Esophagus muscularis mucosa (tissue), 2 donors: Measurements from ENCODE around the gene ECD.

Experiments used
- POLR2A ChIP-seq: fragments of 450-650 bp; IDR thresholded peaks from one replicate; pipeline ENCODE4 v1.6.1; 2017; ENCODE audit warnings: antibody characterized with exemption, moderate library complexity, mild to moderate bottlenecking, low read depth
- POLR2AphosphoS5 ChIP-seq, 2 donors: sonication (generic); formaldehyde crosslinking; IDR thresholded peaks; one replicate each; pipeline ENCODE4 v1.6.1; 2017; ENCODE audit warnings: antibody characterized with exemption in 2 of 2

DNA sequence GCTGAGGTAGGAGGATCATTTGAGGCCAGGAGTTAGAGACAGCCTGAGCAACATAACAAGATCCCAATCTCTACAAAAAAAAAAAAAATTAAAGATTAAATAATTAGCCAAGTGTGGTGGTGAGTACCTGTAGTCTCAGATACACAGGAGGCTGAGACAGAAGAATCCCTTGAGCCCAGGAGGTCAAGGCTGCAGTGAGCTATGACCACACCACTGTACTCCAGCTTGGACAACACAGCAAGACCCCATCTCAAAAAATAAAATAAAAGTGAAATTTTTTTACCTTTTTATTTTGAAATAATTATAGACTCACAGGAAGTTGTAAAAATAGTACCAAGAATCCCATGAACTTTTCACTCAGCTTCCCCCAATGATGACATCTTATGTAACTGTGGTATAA is 5.1 kb upstream of the ECD start:
- TF ChIP-seq POLR2AphosphoS5 (IDR thresholded peaks at IDR 0.05) (no peak), POLR2A (no peak)
